ENCODE data around the gene CHST10. TPM values are rescaled to one million over a fixed set of nuclear protein-coding genes. Genes with fewer than 3 reads are reported as not detected.

CHST10 gene
- total RNA-seq, 1 donor from 2014 or later: 25.8 TPM

DNA sequence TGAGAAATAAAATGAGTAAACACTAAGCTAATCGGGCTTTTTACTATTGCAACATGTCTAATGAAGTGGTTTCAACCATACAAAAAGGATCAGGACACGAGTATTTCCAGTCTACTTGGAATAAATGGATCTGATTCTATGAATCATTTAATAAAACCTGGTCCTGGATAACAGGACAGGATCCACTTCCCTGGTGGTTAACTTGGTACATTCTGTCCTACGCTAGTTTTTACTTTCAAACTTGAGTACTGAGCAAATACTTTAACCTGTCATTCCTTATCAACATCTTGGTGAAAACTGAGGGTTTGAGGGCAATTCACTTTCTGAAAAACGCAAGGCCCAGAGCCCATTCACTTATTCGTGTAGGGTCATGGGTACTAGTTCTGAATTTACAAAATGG, 33.5 kb downstream of the CHST10 start:
- Mint-ChIP-seq H3K9me3 (no peaks in the 10 kb centered on the region), H3K4me3 (no peak overlapping the region), H3K27ac (no peak overlapping the region), H3K36me3 (no peaks in the 10 kb centered on the region), H3K4me1 (no peaks in the 10 kb centered on the region), H3K27me3 (ENCODE audit: low read depth) (no peaks in the 10 kb centered on the region)
- DNase-seq (ENCODE audit: low spot score in 2 of 2, unreplicated experiment in 2 of 2): no peak
- TF ChIP-seq, protein P1, sequence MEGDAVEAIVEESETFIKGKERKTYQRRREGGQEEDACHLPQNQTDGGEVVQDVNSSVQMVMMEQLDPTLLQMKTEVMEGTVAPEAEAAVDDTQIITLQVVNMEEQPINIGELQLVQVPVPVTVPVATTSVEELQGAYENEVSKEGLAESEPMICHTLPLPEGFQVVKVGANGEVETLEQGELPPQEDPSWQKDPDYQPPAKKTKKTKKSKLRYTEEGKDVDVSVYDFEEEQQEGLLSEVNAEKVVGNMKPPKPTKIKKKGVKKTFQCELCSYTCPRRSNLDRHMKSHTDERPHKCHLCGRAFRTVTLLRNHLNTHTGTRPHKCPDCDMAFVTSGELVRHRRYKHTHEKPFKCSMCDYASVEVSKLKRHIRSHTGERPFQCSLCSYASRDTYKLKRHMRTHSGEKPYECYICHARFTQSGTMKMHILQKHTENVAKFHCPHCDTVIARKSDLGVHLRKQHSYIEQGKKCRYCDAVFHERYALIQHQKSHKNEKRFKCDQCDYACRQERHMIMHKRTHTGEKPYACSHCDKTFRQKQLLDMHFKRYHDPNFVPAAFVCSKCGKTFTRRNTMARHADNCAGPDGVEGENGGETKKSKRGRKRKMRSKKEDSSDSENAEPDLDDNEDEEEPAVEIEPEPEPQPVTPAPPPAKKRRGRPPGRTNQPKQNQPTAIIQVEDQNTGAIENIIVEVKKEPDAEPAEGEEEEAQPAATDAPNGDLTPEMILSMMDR (IDR thresholded peaks at IDR 0.05; ENCODE audit: unreplicated experiment): no peak

DNA sequence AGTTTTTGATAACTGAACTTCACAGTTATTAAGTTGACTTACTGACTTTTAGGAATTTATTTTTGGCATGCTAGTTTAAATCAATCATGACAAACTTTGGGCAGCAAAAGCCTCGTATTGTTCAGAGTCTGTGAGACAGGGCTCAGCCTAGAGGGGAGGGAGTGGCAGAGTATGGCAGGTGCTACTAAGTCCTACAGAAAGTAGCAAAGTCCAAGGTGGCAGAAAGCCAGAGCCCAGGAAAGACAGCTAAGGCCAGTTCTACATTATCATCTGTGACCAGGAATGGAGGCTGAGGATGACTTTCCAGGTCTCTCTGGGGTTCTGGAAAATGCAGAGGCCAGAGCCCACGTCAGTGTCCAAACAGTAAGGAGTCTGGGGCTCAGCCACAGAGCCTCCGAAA, 34.2 kb downstream of the CHST10 start:
- no peaks in the 10 kb centered on the region for H3K4me1 Mint-ChIP-seq
- H3K4me3 Mint-ChIP-seq: no peak overlapping the region
- H3K9me3 Mint-ChIP-seq: no peaks in the 10 kb centered on the region
- TF ChIP-seq, protein P1 (IDR thresholded peaks at IDR 0.05; ENCODE audit: unreplicated experiment): no peak
- no peaks in the 10 kb centered on the region for H3K36me3 Mint-ChIP-seq
- DNase-seq (ENCODE audit: low spot score in 2 of 2, unreplicated experiment in 2 of 2): no peak
- H3K27ac Mint-ChIP-seq: no peak overlapping the region
- no peaks in the 10 kb centered on the region for H3K27me3 Mint-ChIP-seq (ENCODE audit: low read depth)

DNA sequence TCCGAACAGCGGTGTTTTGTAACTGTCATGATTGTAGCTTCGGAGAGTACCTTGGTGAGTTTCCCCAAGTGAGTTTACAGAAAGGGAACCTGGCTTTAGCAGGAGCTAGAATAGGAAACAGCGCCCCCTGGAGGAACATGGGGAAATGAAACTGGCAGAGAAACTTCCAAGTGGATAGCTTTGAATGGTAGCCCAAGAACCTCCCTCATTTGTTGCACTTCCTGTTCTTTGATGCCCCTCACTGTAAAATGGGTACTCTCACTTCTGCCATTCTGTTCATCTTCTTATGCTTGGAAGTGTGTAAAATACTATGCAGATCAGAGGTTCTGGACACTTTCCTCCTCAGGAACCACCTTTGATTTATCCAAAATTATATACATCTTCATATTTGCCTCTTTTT, 36.2 kb downstream of the CHST10 start:
- Mint-ChIP-seq H3K27ac (no peak overlapping the region), H3K36me3 (no peaks in the 10 kb centered on the region), H3K4me1 (no peaks in the 10 kb centered on the region), H3K9me3 (no peaks in the 10 kb centered on the region), H3K4me3 (no peak overlapping the region), H3K27me3 (ENCODE audit: low read depth) (peaks cover 4% of the 10 kb centered on the region)
- DNase-seq (ENCODE audit: low spot score in 2 of 2, unreplicated experiment in 2 of 2): peak; percentile 71 to 92
- TF ChIP-seq, protein P1 (IDR thresholded peaks at IDR 0.05; ENCODE audit: unreplicated experiment): peak; percentile 95

DNA sequence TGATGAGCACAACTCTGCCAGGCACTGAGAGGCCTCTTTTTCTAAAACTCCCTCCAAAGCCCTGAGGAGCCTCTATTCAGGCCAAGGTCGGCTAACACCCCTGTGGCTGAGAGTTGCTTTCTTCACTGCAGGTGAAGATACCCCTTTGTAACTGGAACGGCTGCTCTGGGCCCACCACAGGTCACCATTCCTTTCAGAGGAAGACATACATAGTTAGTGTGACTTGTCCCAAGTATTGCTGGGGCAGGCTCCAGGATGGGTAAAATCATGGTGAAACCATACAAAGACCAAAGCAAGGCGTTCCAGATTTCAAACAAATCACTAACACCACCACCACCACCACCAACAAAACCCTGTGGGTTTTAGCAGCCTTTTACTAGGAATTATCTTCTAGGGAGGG, 36.8 kb downstream of the CHST10 start:
- no peaks in the 10 kb centered on the region for H3K9me3 Mint-ChIP-seq
- TF ChIP-seq, protein P1 (IDR thresholded peaks at IDR 0.05; ENCODE audit: unreplicated experiment): no peak
- peaks cover 4% of the 10 kb centered on the region for H3K27me3 Mint-ChIP-seq (ENCODE audit: low read depth)
- no peaks in the 10 kb centered on the region for H3K36me3 Mint-ChIP-seq
- no peak overlapping the region for H3K4me3 Mint-ChIP-seq
- no peak for DNase-seq (ENCODE audit: low spot score in 2 of 2, unreplicated experiment in 2 of 2)
- H3K4me1 Mint-ChIP-seq: no peaks in the 10 kb centered on the region
- H3K27ac Mint-ChIP-seq: no peak overlapping the region

DNA sequence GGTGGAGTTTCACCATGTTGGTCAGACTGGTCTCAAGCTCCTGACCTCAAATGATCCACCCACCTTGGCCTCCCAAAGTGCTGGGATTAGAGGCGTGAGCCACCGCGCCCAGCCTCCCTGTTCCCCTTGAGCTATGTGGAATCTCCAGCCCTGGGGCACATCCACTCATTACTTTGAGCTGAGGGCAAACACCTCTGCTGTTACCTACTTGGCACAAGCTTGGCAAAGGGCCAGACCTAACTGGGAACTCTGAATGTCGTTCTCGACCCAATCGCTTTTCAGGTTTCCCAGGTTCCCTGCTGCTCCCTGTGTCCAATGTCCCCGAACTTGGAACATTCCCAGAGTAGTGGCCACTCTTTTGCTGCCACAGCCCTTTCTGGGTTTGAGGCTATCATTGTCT, 40.6 kb downstream of the CHST10 start:
- Mint-ChIP-seq H3K27me3 (ENCODE audit: low read depth) (peaks cover 9% of the 10 kb centered on the region), H3K27ac (no peak overlapping the region), H3K36me3 (no peaks in the 10 kb centered on the region), H3K4me1 (no peaks in the 10 kb centered on the region), H3K4me3 (no peak overlapping the region), H3K9me3 (peaks cover 8% of the 10 kb centered on the region)
- no peak for DNase-seq (ENCODE audit: low spot score in 2 of 2, unreplicated experiment in 2 of 2)
- TF ChIP-seq, protein P1 (IDR thresholded peaks at IDR 0.05; ENCODE audit: unreplicated experiment): no peak

DNA sequence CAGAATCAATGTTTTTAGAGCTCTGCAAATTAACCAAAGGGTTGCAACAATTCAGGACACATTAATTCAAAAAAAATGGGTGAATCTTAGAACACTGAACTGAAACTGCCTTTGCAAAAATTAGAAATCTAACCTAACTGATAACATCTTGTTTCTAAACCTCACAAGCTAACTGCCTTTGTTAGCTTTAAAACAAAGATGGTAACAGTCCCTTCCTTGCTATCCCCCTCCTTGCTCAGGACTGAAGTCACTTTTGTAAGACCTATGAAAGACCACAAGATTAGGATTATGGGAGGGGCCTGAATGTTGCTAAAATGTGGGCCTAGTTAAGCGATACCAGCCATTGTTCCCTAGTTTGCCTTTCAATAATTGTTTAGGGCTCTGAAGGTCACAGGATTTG, 50.3 kb downstream of the CHST10 start:
- TF ChIP-seq, protein P1 (IDR thresholded peaks at IDR 0.05; ENCODE audit: unreplicated experiment): no peak
- Mint-ChIP-seq H3K4me3 (no peak overlapping the region), H3K27ac (no peak overlapping the region), H3K4me1 (no peaks in the 10 kb centered on the region), H3K9me3 (peaks cover 54% of the 10 kb centered on the region), H3K27me3 (ENCODE audit: low read depth) (peaks cover 4% of the 10 kb centered on the region), H3K36me3 (peaks cover 1% of the 10 kb centered on the region)
- no peak for DNase-seq (ENCODE audit: low spot score in 2 of 2, unreplicated experiment in 2 of 2)

Data from mesothelial cell of epicardium (in vitro differentiated cells).